GM23248 (cell line): Measurements from ENCODE around the gene YPEL3. TPM values are rescaled to one million over a fixed set of nuclear protein-coding genes. Genes with fewer than 3 reads are reported as not detected.
A peak's percentile ranks its signal among the peaks of the same experiment; 100 is the strongest.

Experiments used
- DNase-seq: peaks from one replicate; pipeline ENCODE4 v3.0.0-alpha.2; 2015
- H2AFZ ChIP-seq: fragments of 200-600 bp; sonication (generic); 2 replicates; pipeline ENCODE4 v1.6.1; 2016; ENCODE audit warnings: antibody characterized with exemption
- H3F3A ChIP-seq: fragments of 200-600 bp; sonication (generic); 2 replicates; pipeline ENCODE4 v1.6.1; 2016; ENCODE audit warnings: mild to moderate bottlenecking, antibody characterized with exemption, mixed run types; ENCODE audit not compliant: insufficient read depth
- H3K27ac ChIP-seq: fragments of 200-600 bp; sonication (generic); 2 replicates; pipeline ENCODE4 v1.5.1; 2016; ENCODE audit warnings: mild to moderate bottlenecking
- H3K27me3 ChIP-seq: fragments of 200-600 bp; sonication (generic); replicated peaks from 2 replicates; pipeline ENCODE4 v1.6.1; 2016; ENCODE audit warnings: mild to moderate bottlenecking; ENCODE audit not compliant: insufficient read depth
- H3K36me3 ChIP-seq: fragments of 200-600 bp; sonication (generic); 2 replicates; pipeline ENCODE4 v1.6.1; 2016; ENCODE audit warnings: low read depth, mild to moderate bottlenecking
- H3K4me1 ChIP-seq: fragments of 200-600 bp; sonication (generic); 2 replicates; pipeline ENCODE4 v1.6.1; 2016; ENCODE audit warnings: mild to moderate bottlenecking; ENCODE audit not compliant: insufficient read depth
- H3K4me2 ChIP-seq: fragments of 200-600 bp; sonication (generic); one replicate; pipeline ENCODE4 v1.6.1; 2016; ENCODE audit warnings: mild to moderate bottlenecking; ENCODE audit not compliant: unreplicated experiment
- H3K4me3 ChIP-seq: fragments of 200-600 bp; sonication (generic); 2 replicates; pipeline ENCODE4 v1.5.1; 2016; ENCODE audit warnings: mild to moderate bottlenecking
- H3K79me2 ChIP-seq: fragments of 200-600 bp; sonication (generic); 2 replicates; pipeline ENCODE4 v1.6.1; 2016; ENCODE audit warnings: mild to moderate bottlenecking; ENCODE audit not compliant: insufficient read depth
- H3K9ac ChIP-seq: fragments of 200-600 bp; sonication (generic); 2 replicates; pipeline ENCODE4 v1.6.1; 2016; ENCODE audit warnings: mild to moderate bottlenecking
- H3K9me2 ChIP-seq: fragments of 200-600 bp; sonication (generic); 2 replicates; pipeline ENCODE4 v1.6.1; 2016; ENCODE audit warnings: mixed run types, mild to moderate bottlenecking, moderate library complexity; ENCODE audit not compliant: insufficient read depth
- H3K9me3 ChIP-seq: fragments of 200-600 bp; sonication (generic); one replicate; pipeline ENCODE4 v1.6.1; 2017; ENCODE audit warnings: low read depth
- H4K20me1 ChIP-seq: fragments of 200-600 bp; sonication (generic); 2 replicates; pipeline ENCODE4 v1.6.0; 2016; ENCODE audit not compliant: insufficient read depth
- EZH2 ChIP-seq: fragments of 200-600 bp; sonication (generic); IDR thresholded peaks from 2 replicates; pipeline ENCODE4 v1.6.1; 2018; ENCODE audit warnings: antibody characterized with exemption, mild to moderate bottlenecking; ENCODE audit not compliant: insufficient read depth, poor library complexity, severe bottlenecking
- EZH2phosphoT487 ChIP-seq: fragments of 200-600 bp; sonication (generic); IDR thresholded peaks from 2 replicates; pipeline ENCODE4 v1.6.1; 2018; ENCODE audit warnings: antibody characterized with exemption, moderate library complexity, mild to moderate bottlenecking, low read depth; ENCODE audit not compliant: insufficient read depth
- whole genome bisulfite sequencing, 2 experiments: methylation state at CpG; one replicate each; pipeline ENCODE4 v1.1.6; 2015 to 2017; ENCODE audit warnings: low lambda C conversion rate in 2 of 2, low coverage in 1 of 2; ENCODE audit errors: missing lambda C conversion rate in 2 of 2; 5-methylcytosine and 5-hydroxymethylcytosine counted together
- in situ Hi-C: fragments of 300-500 bp; cut with MboI; formaldehyde crosslinking; loops from 2 replicates; pipeline ENCODE4 v1.15.0; 2020
- polyA plus RNA-seq: library from polyadenylated mRNA; unstranded; fragments of >200 nt; fragmentation: Nextera tagmentation; extraction: Ambion mirVana; gene quantifications from 2 replicates; pipeline ENCODE4 v1.2.1, GENCODE V29; 2016
- total RNA-seq: library from RNA; depleted of rRNA; stranded (reverse); fragments of >200 nt; shearing (Covaris generic); gene quantifications from 2 replicates; pipeline ENCODE4 v1.2.3, GENCODE V29; 2014

YPEL3 gene
- total and polyA plus RNA-seq, 2 experiments from 2014 or later: 100.0 to 200 TPM

GRCh38 chr16:30121741-30122571 is 25.9 kb upstream of the YPEL3 start:
- in situ Hi-C loops: loop anchor here (5.0 to 25.0 kb wide), 2 partner anchors 50 to 290 kb away; partner anchors contain the start of gene ZNF771
- no peaks in the 10 kb centered on the region for H3K79me2 ChIP-seq
- TF ChIP-seq EZH2phosphoT487 (no peak), EZH2 (no peak)
- H3K9me3 ChIP-seq: no peaks in the 10 kb centered on the region
- WGBS, 2 experiments: 59 to 66% methylated on average over 28 to 31 of the region's 31 CpGs
- 0 out of 2 replicates have a peak overlapping the region, but pooled peaks have one; percentile 8 for H3K27ac ChIP-seq
- peaks cover 14% of the 10 kb centered on the region for H3F3A ChIP-seq
- H3K4me1 ChIP-seq: peaks cover 14% of the 10 kb centered on the region
- H3K9ac ChIP-seq: peak overlapping the region; percentile 88
- H3K9me2 ChIP-seq: no peaks in the 10 kb centered on the region
- H4K20me1 ChIP-seq: no peaks in the 10 kb centered on the region
- H3K36me3 ChIP-seq: peaks cover 10% of the 10 kb centered on the region
- peak overlapping the region; percentile 99 for H2AFZ ChIP-seq
- peak overlapping the region; percentile 88 for H3K4me2 ChIP-seq
- H3K27me3 ChIP-seq: no peaks in the 10 kb centered on the region
- peak overlapping the region; percentile 86 for H3K4me3 ChIP-seq
- peak; percentile 31 for DNase-seq

GRCh38 chr16:30120340-30121105 is 24.5 kb upstream of the YPEL3 start:
- H3K27me3 ChIP-seq: no peaks in the 10 kb centered on the region
- TF ChIP-seq EZH2phosphoT487: no peak
- TF ChIP-seq EZH2: no peak
- WGBS, 2 experiments: 89 to 98% methylated on average over 3 of the region's 3 CpGs
- in situ Hi-C loops: loop anchor here (5.0 to 25.0 kb wide), 2 partner anchors 48 to 292 kb away; partner anchors contain the start of gene ZNF771
- DNase-seq: no peak
- H3K4me2 ChIP-seq: no peak overlapping the region
- peaks cover 14% of the 10 kb centered on the region for H3F3A ChIP-seq
- H3K9me2 ChIP-seq: no peaks in the 10 kb centered on the region
- no peaks in the 10 kb centered on the region for H4K20me1 ChIP-seq
- H3K9me3 ChIP-seq: no peaks in the 10 kb centered on the region
- no peak overlapping the region for H3K4me3 ChIP-seq
- H3K36me3 ChIP-seq: peaks cover 10% of the 10 kb centered on the region
- H3K27ac ChIP-seq: no peak overlapping the region
- H2AFZ ChIP-seq: no peak overlapping the region
- H3K9ac ChIP-seq: no peak overlapping the region
- H3K79me2 ChIP-seq: no peaks in the 10 kb centered on the region
- H3K4me1 ChIP-seq: peaks cover 14% of the 10 kb centered on the region

- Histone ChIP-seq H3K27ac (no peak overlapping the region), H3K9me2 (no peaks in the 10 kb centered on the region), H3K4me3 (no peak overlapping the region), H3K79me2 (no peaks in the 10 kb centered on the region), H3K9me3 (no peaks in the 10 kb centered on the region), H4K20me1 (no peaks in the 10 kb centered on the region), H3K4me2 (no peak overlapping the region), H2AFZ (no peak overlapping the region), H3F3A (peaks cover 8% of the 10 kb centered on the region; the same call in 1 of the 2 replicates), H3K9ac (no peak overlapping the region), H3K27me3 (no peaks in the 10 kb centered on the region), H3K36me3 (peaks cover 10% of the 10 kb centered on the region), H3K4me1 (peaks cover 9% of the 10 kb centered on the region)
- TF ChIP-seq EZH2phosphoT487 (no peak), EZH2 (no peak)
- 75 to 79% methylated on average over 2 of the region's 2 CpGs for WGBS, 2 experiments
- peak; percentile 34 for DNase-seq
- in situ Hi-C loops: loop anchor here (25.0 kb wide), 1 partner anchor 293 kb away; the partner anchor contains the start of gene ZNF771
Measured at GRCh38 chr16:30119428-30119827, 23.4 kb upstream of the YPEL3 start.

GRCh38 chr16:30117768-30118167 is 21.8 kb upstream of the YPEL3 start:
- H3K4me2 ChIP-seq: no peak overlapping the region
- H3K4me3 ChIP-seq: no peak overlapping the region
- 94 to 100% methylated on average over 9 to 10 of the region's 10 CpGs for WGBS, 2 experiments
- no peak for TF ChIP-seq EZH2
- TF ChIP-seq EZH2phosphoT487: no peak
- no peak for DNase-seq
- no peak overlapping the region for H2AFZ ChIP-seq
- peaks cover 9% of the 10 kb centered on the region for H3K4me1 ChIP-seq
- no peak overlapping the region for H3K9ac ChIP-seq
- H3K9me2 ChIP-seq: no peaks in the 10 kb centered on the region
- no peaks in the 10 kb centered on the region for H3F3A ChIP-seq
- no peaks in the 10 kb centered on the region for H3K79me2 ChIP-seq
- no peaks in the 10 kb centered on the region for H4K20me1 ChIP-seq
- H3K27me3 ChIP-seq: no peaks in the 10 kb centered on the region
- in situ Hi-C loops: loop anchor here (25.0 kb wide), 1 partner anchor 295 kb away; the partner anchor contains the start of gene ZNF771
- H3K9me3 ChIP-seq: no peaks in the 10 kb centered on the region
- peaks cover 10% of the 10 kb centered on the region for H3K36me3 ChIP-seq
- H3K27ac ChIP-seq: no peak overlapping the region
